Common myeloid progenitor, CD34-positive (primary cell): ENCODE results near the gene MS4A6E.

Source experiments
- CTCF ChIA-PET: fragments of 350-600 bp; sonication (Branson Sonifier 250); formaldehyde crosslinking; loops from one replicate; lab custom pipeline; 2021; ENCODE audit warnings: antibody characterized with exemption; lab: Charles Lee
- POLR2A ChIA-PET: fragments of 350-600 bp; sonication (Branson Sonifier 250); formaldehyde crosslinking; loops from one replicate; lab custom pipeline; 2021; ENCODE audit warnings: antibody characterized with exemption; lab: Charles Lee
- DNase-seq, 3 donors: peaks; one replicate each; pipeline versions ENCODE4 v3.0.0 to v3.0.0-alpha.2; 2013
- H3K27ac ChIP-seq, 2 experiments: 1 replicate in 1 of 2; 2 replicates in 1 of 2; pipeline ENCODE4 v1.7.0; 2013; ENCODE audit warnings: inconsistent platforms in 2 of 2, low read length in 2 of 2, mild to moderate bottlenecking in 2 of 2, low read depth in 1 of 2, moderate library complexity in 1 of 2; ENCODE audit not compliant: severe bottlenecking in 2 of 2, insufficient read depth in 1 of 2, poor library complexity in 1 of 2
- H3K27me3 ChIP-seq, 5 experiments: replicated peaks in 2 of 5; 1 replicate in 3 of 5; 2 replicates in 2 of 5; pipeline versions ENCODE4 v1.6.1 to v1.7.0; 2013; ENCODE audit warnings: low read length in 4 of 5, mild to moderate bottlenecking in 2 of 5, moderate library complexity in 2 of 5, inconsistent platforms in 1 of 5; ENCODE audit not compliant: insufficient read depth in 5 of 5, control insufficient read depth in 4 of 5
- H3K36me3 ChIP-seq, 4 experiments: 1 replicate in 2 of 4; 2 replicates in 2 of 4; pipeline versions ENCODE4 v1.6.1 to v1.7.0; 2013; ENCODE audit warnings: low read length in 3 of 4, control low read depth in 1 of 4, mild to moderate bottlenecking in 1 of 4; ENCODE audit not compliant: control insufficient read depth in 4 of 4, insufficient read depth in 4 of 4
- H3K4me1 ChIP-seq, 4 experiments: 1 replicate in 3 of 4; 2 replicates in 1 of 4; pipeline versions ENCODE4 v1.6.1 to v1.7.1; 2013; ENCODE audit warnings: low read length in 3 of 4, mild to moderate bottlenecking in 3 of 4, control low read depth in 1 of 4, inconsistent platforms in 1 of 4, moderate library complexity in 1 of 4; ENCODE audit not compliant: control insufficient read depth in 4 of 4, insufficient read depth in 4 of 4; ENCODE audit errors: control extremely low read depth in 1 of 4
- H3K4me3 ChIP-seq, 7 experiments: 1 replicate in 4 of 7; 2 replicates in 3 of 7; pipeline versions ENCODE4 v1.5.1 to v1.7.0; 2013; ENCODE audit warnings: mild to moderate bottlenecking in 7 of 7, low read length in 6 of 7, moderate library complexity in 6 of 7, inconsistent platforms in 2 of 7, low read depth in 2 of 7, control low read depth in 1 of 7; ENCODE audit not compliant: insufficient read depth in 4 of 7, control insufficient read depth in 1 of 7; ENCODE audit errors: extremely low read depth in 1 of 7
- H3K9me3 ChIP-seq, 5 experiments: 1 replicate in 4 of 5; 2 replicates in 1 of 5; pipeline versions ENCODE4 v1.6.1 to v1.7.1; 2013; ENCODE audit warnings: low read length in 4 of 5, mild to moderate bottlenecking in 2 of 5, inconsistent platforms in 1 of 5, low read depth in 1 of 5, moderate library complexity in 1 of 5; ENCODE audit not compliant: control insufficient read depth in 4 of 5, insufficient read depth in 2 of 5; ENCODE audit errors: control extremely low read depth in 1 of 5
- WGBS: methylation state at CpG from one replicate; pipeline ENCODE4 v1.1.5; 2013; ENCODE audit not compliant: insufficient coverage; 5-methylcytosine and 5-hydroxymethylcytosine counted together

MS4A6E gene

GRCh38 chr11:60334005-60334620 is 7.1 kb downstream of the MS4A6E start:
- 67% methylated on average over 1 of the region's 2 CpGs for WGBS
- H3K4me3 ChIP-seq, result no peak overlapping the region
- CTCF ChIA-PET, result interaction anchor here (0.6 to 5.1 kb wide), 16 partner anchors 8 to 440 kb away, joined by 3 to 28 read pairs (median 4); no protein-coding TSS in a partner anchor
- H3K27me3 ChIP-seq, result no peaks in the 10 kb centered on the region
- H3K4me1 ChIP-seq, result peaks cover 4 to 17% (median 7%) of the 10 kb centered on the region in 4 experiments
- H3K9me3 ChIP-seq, result no peaks in the 10 kb centered on the region
- POLR2A ChIA-PET, result no interaction called here
- no peak overlapping the region for H3K27ac ChIP-seq
- no peaks in the 10 kb centered on the region for H3K36me3 ChIP-seq
- peak; percentile 85 to 91 (median 86) for DNase-seq

GRCh38 chr11:60336767-60337391 is 9.8 kb downstream of the MS4A6E start:
- DNase-seq, result peak in 1 of 3 donors; percentile 10
- no peak overlapping the region for H3K4me3 ChIP-seq
- no peaks in the 10 kb centered on the region for H3K9me3 ChIP-seq
- POLR2A ChIA-PET, result interaction anchor here (0.6 kb wide), 1 partner anchor 290 kb away, joined by 4 read pairs; no protein-coding TSS in a partner anchor
- H3K36me3 ChIP-seq, result no peaks in the 10 kb centered on the region
- H3K27me3 ChIP-seq, result no peaks in the 10 kb centered on the region
- peaks cover 4 to 17% (median 7%) of the 10 kb centered on the region in 4 experiments for H3K4me1 ChIP-seq
- H3K27ac ChIP-seq, result no peak overlapping the region
- CTCF ChIA-PET, result interaction anchor here (0.8 to 5.1 kb wide), 3 partner anchors 9 to 72 kb away, joined by 3 to 28 read pairs (median 10); no protein-coding TSS in a partner anchor
- WGBS, result 95% methylated on average over 7 of the region's 7 CpGs

- Histone ChIP-seq H3K9me3 (no peaks in the 10 kb centered on the region), H3K27ac (no peak overlapping the region), H3K27me3 (no peaks in the 10 kb centered on the region), H3K4me3 (no peak overlapping the region), H3K36me3 (no peaks in the 10 kb centered on the region), H3K4me1 (peaks cover 4 to 12% (median 5%) of the 10 kb centered on the region in 4 experiments)
- 43% methylated on average over 1 of the region's 2 CpGs for WGBS
- DNase-seq, result no peak
- POLR2A ChIA-PET, result no interaction called here
- CTCF ChIA-PET, result no interaction called here
Measured at GRCh38 chr11:60338053-60338452, 11.0 kb downstream of the MS4A6E start.

- no CpG with 5 or more reads among the region's 3 CpGs for WGBS
- Histone ChIP-seq H3K27ac (no peak overlapping the region), H3K4me1 (peaks cover 4 to 8% (median 5%) of the 10 kb centered on the region in 4 experiments), H3K4me3 (no peak overlapping the region), H3K36me3 (no peaks in the 10 kb centered on the region), H3K9me3 (no peaks in the 10 kb centered on the region), H3K27me3 (no peaks in the 10 kb centered on the region)
- ChIA-PET POLR2A (no interaction called here), CTCF (interaction anchor here (1.0 kb wide), 1 partner anchor 24 kb away, joined by 3 read pairs; no protein-coding TSS in a partner anchor)
- no peak for DNase-seq
Measured at GRCh38 chr11:60339356-60339755, 12.3 kb downstream of the MS4A6E start.

GRCh38 chr11:60343094-60343704 is 16.1 kb downstream of the MS4A6E start:
- H3K36me3 ChIP-seq, result no peaks in the 10 kb centered on the region
- peak; percentile 43 to 68 (median 62) for DNase-seq
- no peak overlapping the region for H3K4me3 ChIP-seq
- H3K4me1 ChIP-seq, result peaks cover 0 to 4% (median 0%) of the 10 kb centered on the region in 4 experiments
- no peaks in the 10 kb centered on the region for H3K27me3 ChIP-seq
- WGBS, result no CpG with 5 or more reads among the region's 10 CpGs
- POLR2A ChIA-PET, result no interaction called here
- H3K9me3 ChIP-seq, result no peaks in the 10 kb centered on the region
- no peak overlapping the region for H3K27ac ChIP-seq
- CTCF ChIA-PET, result interaction anchor here (0.8 to 8.4 kb wide), 11 partner anchors 9 to 275 kb away, joined by 3 to 66 read pairs (median 6); no protein-coding TSS in a partner anchor

- no peaks in the 10 kb centered on the region for H3K27me3 ChIP-seq
- WGBS, result no CpG with 5 or more reads among the region's 2 CpGs
- peaks cover 0 to 4% (median 0%) of the 10 kb centered on the region in 4 experiments for H3K4me1 ChIP-seq
- H3K36me3 ChIP-seq, result no peaks in the 10 kb centered on the region
- CTCF ChIA-PET, result interaction anchor here (0.5 to 8.4 kb wide), 18 partner anchors 10 to 545 kb away, joined by 3 to 66 read pairs (median 4); partner anchors contain the start of gene MS4A4A
- no peak overlapping the region for H3K27ac ChIP-seq
- H3K9me3 ChIP-seq, result no peaks in the 10 kb centered on the region
- POLR2A ChIA-PET, result no interaction called here
- H3K4me3 ChIP-seq, result no peak overlapping the region
- DNase-seq, result no peak
Measured at GRCh38 chr11:60344146-60344545, 17.1 kb downstream of the MS4A6E start.
